GM19468 (cell line): ENCODE results near the gene RBMS1.

Source experiments
- ATAC-seq: cut with Tn5 transposase; IDR thresholded peaks from one replicate; pipeline ENCODE4 v1.9.1; 2021; ENCODE audit warnings: mild to moderate bottlenecking, moderate library complexity, moderate number of reproducible peaks; ENCODE audit not compliant: unreplicated experiment; ENCODE audit errors: extremely low read depth

Gene RBMS1

DNA sequence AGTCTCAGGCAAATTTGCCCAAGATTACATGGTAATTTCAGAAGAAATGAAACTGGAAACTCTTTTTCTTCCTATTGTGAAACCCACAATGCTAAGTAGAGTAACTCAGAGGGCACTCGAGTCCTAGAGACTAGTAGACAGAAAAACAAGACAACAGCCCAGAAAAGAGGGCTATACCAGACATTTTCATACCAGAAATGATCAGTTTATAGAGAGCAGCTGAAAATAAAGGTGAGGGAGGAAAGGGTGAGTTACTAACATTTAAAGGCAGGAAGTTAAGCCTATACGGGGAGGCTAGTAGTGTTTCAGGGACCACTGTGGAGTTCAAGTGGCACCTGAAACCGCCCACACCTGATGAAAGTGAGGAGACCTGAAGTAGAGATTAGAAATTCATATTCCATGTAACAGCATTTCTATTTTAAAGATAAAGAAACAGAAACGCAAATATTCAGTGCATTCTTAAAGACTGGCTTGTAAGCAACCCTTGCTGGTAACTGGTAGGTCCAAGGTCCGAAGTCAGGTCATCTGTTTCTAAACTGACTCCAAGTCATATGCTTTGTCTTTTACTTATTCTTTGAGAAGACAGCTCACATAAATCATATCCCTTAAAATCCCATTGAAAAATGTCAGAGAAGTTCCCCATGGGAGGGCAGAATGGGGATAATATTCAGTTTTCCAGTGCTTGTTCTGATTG is 148.4 kb downstream of the RBMS1 start:
- ATAC-seq, result no peak

DNA sequence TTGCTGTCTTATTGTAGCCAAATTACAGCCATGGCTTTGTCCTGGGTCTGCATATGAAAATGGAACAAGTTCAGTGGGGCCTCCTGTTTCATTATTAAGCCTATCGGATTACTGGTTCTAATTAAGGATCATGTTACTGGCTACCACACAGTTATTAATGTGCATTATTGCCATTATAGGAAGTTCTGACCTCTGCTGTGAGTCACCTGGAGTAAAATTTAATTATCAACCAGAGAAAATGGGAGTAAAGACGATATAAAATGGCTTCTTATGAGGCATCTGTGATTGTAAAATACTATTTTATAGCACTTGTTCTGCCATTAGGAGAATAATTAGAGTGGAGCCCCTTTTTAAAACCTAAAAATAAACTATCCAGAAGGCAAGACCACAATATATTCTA is 150.2 kb downstream of the RBMS1 start:
- no peak for ATAC-seq

DNA sequence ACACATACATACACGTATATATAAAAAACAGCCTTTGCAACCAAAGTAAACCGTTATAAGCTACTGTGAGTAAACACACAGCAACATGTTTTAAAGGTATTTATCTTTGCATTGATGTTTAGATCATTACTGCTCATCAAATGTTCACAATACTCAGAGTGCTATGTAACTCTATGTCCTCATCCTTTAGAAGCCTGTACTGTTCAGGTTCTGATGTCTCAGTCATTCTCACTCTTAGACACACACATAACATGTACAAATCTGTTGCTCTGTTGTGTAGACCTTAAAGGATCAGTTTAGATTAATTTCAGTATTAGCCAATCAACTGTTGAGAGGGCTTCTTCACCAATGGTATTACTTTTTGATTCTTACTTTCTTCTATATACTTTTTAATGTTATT is 153.9 kb downstream of the RBMS1 start:
- no peak for ATAC-seq

DNA sequence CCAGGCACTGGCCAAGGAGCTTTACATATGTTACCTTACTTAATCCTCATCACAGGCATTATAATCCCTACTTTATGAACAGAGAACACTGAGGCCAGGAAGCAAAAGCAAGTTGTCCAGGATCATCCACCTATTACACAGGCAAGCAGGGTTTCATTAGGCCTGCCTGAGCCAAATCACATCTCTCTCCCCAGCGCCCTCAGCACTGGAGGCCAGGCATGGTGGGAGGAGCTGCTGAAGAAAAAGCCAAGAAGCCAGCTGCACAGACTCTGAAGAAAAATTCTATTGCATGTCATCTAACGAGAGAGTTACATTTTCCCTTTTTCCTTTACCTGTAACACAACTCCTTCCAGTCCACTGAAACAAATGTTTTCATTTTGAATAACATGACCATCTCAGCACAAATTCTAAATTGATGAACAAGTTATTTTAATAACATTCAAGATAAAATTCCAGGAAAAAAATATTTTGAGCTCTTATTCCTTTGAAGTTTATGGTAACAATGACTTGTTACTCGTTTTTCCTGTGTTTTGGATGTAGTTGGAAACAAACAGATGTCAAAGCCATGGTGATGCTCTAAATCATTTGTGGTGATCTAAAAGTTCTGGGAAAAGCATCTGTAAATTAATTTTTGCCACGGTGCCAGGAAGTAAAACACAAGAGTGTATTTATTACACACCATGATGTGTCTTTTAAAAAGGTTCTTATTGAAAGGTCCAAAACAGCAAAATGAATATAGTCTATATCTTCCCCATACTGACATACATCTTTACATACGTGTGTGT is 154.5 kb downstream of the RBMS1 start:
- ATAC-seq, result no peak

DNA sequence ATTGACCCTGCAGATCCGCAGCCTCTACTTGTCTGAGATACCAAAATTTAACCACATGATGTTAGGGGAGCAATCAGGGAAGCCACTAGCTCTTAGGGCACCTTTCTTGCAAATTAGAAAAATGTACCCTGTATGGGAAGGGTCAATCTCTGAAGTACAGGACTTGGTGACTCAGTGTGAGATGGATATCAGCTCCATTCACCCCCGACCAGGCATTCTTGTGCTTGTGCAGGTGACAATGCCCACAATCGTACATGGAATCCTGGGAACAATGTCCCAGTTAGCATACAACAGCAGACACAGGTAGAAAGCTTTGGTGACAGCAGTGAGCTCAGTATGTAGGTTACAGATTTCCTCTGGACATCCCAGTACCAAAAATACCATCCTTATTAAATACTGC is 155.9 kb downstream of the RBMS1 start:
- no peak for ATAC-seq

DNA sequence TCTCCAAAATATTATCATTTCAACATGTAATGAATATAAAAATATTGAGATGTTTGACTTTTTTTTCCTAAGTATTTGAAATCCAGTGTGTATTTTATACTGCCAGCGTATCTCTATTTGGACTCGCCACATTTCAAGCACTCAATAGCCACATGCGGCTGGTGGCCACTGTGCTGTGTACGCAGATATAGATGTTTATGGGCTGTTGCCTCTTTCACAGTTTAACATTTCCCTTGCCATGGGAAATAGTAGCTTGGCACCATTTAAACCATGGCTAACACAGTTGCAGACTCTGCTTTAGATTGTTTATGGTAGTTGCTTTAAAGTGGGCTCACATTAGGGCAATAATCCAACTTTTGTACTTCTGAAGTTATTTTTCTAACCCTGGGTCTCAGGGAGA is 157.0 kb downstream of the RBMS1 start:
- ATAC-seq, result no peak

DNA sequence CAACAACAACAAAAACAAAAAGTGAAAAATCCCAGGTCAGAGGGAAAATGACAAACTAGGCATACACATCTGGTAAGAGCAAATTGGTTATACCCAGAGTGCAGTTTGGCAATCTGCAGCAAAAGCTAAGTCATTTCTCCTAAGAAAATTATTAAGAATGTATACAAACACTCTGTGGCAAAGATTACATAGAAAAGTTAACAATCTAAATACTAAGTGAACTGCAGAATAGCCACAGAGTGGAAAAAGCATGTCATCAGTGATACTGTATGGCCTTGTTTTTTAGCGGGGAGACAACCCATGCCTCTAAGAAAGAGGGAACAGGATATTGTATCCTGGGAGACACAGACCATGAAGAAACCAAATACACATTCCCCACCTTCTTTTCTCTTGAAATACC is 157.5 kb downstream of the RBMS1 start:
- no peak for ATAC-seq

DNA sequence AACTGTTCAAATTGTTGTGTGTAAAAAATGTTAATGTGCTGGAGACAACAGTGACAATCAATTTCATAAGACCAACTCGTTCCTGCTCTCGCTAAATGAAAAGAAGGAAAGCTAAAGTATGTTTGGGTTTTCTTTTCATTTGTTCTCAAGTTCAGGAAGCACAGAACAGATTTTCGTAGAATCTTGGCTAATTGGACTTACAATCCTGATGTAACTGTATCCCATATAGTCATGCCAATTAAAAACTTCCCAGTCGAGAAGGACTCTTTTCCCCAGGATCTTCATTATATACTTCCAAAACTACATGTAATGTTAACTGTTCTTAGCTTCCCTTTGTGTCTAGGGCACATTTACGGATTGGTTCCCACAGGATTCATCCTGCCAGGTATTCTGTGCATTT is 158.2 kb downstream of the RBMS1 start:
- ATAC-seq, result no peak

DNA sequence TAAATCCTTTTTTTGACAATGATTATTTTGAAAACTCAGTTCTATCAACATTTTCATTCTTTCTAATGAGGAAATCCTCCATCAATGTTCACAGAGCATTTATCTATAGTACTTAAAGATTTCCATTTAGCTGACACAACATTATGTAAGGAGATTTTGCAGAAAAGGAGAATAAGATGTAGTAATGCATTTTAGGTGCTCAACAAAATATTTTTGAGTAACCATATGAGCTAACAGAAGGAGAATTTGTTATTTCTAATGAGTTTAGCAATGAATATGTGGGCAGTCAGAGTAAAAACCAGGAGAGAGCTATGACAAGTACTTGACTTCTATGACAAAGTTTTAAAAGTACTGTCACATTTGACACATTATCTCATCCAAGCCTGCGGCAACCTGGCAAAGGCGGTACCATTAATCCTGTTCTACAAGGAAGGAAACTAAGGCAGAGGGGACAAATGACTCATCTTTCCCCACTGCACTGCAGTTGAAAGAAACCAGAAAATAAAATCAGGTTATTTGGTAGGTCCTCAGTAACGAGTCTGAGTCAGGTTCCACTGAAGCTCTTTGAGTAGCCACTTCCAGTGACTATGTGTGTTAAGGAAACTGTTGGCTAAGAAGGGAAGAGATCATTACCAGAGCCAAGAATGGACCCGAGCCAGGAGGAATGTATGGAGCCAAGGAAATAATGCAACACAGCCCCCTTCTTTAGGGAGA is 159.4 kb downstream of the RBMS1 start:
- ATAC-seq, result no peak

DNA sequence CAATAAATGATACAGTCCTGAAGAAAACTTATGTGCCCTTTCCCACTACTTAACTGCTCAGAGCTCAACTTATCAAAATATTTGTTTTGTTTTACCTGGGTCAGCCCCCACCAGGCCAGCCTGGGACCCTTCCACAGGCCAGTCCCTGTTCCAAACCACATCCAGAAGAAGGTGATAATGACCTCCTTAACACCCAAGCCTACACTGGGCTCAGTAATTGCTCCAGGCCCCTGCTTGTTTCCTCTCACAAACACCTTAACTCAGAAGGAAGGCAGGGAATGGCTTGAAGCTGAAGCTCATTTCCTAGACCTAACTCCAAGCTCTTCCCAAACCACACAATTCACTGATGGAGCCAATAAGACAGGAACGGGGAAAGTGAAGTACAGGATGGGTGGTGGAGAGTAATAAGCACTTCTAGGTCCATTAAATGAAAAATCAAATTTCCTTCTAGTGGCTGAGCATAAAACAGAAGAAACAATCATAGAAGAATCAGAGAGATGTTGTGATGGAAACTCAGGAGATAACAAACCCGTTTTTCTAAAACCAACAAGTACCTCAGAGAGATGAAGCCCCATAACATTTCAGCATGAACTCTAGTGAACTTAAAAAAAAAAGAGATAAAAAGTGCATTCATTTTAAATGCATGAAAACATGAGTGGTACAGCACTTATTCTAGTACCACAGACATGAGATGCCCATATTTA is 160.1 kb downstream of the RBMS1 start:
- ATAC-seq, result no peak

DNA sequence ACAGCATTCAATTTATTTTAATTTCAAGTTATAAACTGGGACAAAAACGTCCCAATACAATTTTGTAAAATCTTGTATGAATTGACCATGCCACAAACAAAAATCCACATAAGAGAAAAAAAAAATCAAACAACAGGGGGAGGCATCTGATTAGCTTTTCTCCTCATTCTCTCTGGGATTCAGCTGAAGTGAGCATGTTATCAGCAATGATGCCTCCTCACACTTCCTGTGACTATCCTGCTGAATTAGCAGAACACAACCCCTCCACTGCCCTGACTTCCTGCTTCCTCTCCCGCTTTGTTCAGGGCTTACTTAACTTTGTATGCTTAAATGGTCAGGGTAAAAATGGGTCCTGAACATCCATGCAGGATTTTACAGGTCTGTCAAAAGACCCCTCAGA is 161.3 kb downstream of the RBMS1 start:
- ATAC-seq, result no peak

DNA sequence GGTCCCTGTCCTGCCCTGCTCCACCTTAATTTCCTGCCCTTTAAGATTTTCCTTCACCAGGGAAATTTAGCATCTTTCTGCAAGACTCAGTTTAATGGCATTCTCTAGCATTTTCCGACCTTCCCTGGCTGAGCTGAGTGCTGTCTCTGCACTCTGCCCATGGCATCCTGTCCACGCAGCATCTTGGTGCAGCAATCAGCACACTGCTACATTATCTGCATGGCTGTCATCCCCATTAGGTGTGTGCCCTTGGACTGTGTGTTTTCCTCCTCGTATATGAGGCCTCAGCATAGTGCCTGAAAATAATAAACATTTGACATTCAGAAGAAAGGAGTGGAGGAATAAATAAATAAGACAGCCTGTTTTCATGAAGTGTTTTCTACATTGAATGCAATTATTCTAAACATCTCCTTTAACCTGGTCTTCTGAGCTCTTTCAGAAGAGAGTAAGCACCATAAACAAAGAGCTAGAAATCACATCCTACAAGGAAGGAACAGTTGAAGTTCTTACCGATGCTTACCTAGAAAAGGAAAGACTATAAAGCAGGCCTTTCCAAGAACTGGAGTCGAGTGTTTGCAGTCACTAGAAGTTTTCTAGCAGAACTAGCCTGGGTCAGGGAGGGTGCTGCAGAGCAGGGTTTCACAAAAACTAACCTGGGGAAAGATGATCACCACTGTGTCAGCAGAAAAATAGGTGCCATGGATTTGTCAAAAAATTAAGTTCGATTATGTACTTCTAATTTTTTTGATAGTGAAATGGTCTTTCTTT is 162.2 kb downstream of the RBMS1 start:
- ATAC-seq, result no peak

DNA sequence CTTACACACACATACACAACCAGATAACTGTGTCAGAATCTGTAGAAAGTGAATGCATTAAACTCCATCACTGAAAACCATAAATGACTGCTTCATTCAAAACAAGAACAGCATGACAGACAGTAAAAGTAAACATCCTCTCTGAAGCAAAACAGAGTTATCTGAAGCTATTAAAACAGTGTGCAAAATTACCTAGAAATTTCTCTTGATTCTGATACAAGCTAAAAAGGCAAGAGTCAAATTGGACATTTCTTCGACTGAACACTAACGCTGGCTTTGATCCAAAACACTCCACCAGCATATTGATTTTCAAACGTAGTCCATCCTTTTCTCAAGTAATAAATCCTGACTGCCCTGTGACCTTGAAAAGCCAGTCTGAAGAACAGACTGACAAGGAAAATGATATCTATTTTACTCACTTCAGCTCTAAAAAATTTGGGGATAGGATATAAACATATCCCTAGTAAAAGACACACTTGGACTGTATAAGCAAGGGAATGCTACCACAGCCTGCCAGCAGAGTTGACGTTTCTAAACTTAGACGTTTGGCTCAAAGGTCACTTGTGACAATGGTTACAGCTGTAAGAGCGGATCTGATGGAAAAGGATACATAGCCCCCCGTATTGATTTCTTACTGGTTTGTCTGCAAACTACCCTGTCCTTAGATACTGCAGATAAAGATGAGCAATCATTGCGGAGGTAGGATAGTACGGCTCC is 164.6 kb downstream of the RBMS1 start:
- ATAC-seq, result no peak

DNA sequence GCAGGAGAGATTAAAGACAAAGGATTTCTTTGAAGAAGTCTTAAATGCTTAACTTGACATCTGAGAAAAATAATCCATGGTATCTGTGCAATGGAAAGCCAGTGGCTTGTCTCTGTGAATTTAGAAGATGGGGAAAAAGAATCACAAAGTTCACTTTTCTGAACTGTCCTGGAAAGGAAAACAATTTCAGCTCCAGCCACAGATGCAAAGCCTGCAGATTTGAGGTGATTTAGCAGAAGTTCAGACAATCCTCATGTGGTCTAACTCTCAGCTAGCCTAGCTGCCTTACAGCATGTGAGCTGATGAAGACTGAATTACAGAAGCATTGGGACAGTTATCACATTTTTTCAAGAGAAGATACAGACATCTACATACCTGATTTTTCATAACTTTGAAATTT is 166.8 kb downstream of the RBMS1 start:
- no peak for ATAC-seq

DNA sequence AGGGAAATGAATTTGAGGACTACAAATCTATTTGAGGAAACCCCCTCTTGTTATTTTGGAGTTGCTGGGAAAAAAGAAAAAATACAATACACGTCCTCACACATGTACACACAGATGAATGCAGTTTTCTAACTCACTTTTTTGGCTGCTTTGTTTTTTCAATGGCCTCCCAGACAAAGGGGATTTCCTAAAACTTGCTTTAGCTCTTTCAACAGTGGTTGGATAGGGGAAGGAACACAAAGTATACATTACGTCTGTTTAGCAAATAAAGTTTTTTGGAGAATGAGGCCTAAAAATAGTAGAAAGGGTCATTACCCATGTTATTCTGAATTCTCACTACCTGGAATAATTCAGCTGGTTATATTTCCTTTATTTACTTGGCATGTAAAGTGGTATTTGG is 168.2 kb downstream of the RBMS1 start:
- ATAC-seq, result no peak

DNA sequence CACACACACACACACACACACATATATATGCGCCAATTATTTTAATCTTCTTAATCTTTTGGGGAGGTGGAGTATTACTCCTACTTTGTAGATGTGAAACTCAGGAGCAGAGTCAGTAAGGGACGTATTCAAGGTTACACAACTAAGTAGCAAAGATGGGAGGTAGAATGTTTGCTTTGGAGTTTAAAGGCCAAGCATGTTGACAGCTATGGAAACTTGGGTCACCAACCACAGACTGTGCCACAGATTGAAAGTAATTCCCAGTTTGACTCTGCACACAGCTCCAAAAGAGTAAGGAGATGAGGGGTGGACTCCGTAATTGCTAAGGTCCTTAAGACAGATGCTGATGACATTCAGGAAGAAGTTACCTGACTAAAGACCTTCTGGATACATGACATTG is 168.7 kb downstream of the RBMS1 start:
- no peak for ATAC-seq

DNA sequence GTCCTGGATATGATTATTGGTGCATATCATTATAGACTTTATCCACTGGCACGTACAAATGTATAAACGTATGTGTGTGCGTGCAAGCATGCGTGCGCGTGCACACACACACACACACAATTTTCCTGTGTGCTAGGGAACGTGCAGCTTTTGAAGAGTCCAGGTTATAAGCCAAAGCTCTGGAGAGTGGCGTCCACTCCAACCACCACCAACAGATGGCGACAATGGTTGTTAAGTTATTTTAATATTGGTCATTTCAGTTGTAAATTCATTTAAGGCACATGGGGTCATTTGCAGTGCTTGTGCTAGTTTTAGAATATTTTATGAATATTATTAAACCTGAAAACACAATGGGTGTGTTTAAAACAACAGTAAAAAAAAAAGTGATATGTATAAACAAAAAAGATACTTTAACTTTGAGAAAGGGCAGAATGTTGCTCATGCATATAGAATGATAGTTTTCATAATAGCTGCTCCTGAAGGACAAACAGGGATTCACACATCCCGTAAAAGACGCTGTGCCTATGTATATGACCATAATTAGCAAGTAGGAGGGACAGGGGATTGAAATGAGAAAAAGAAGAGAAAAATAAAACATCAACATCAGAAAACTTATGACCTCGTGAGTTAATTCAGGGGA is 169.3 kb downstream of the RBMS1 start:
- ATAC-seq, result peak; percentile 57

DNA sequence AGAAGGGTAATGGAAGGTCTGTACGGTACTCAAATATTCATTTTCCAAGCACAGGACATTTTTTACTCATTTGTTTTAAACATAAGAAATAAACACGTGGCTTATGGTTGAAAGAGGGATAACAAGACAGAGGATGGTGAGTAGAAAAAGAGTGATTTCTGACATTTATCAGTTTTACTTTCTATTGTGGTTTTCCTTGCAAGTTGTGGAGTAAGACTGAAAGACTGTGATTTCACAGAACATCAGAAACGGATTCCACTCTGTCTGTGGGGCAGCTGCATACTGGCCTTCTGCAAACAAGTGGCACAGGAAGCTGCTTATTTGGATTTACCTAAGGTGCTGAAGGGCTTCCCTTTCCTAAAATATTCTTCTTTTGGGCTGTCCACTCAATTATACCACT is 171.3 kb downstream of the RBMS1 start:
- no peak for ATAC-seq

DNA sequence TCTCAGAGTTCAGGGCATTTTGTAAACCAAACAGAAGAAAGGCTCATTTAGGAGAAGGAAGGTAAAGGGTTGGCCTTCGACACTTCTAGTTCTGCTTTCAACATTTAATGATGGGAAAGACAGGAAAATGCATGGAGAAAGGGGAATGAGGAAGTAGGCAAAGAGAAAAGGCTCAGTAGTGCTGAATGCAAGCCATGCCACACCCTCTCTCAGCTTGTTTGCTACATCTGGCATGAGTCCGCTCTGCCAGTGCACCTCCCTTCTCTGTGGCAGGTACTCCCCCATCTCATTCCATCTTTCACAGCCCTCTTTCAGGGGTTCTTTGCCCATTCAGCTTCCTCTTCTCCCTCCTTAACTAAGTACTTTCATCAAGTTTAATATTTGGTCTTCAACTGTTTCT is 172.6 kb downstream of the RBMS1 start:
- ATAC-seq, result no peak
